HL-60 (cell line): ENCODE measurements around the gene CCDC146.

ENCODE experiments used
- POLR2AphosphoS5 ChIP-seq: IDR thresholded peaks from 2 replicates; pipeline ENCODE4 v1.6.1; 2012; ENCODE audit warnings: low read depth
- TF ChIP-seq, protein P1 (sequence below): IDR thresholded peaks from one replicate; pipeline ENCODE4 v1.5.1; 2011; ENCODE audit warnings: low read length, control low read depth, inconsistent platforms; ENCODE audit not compliant: insufficient read depth

- TF ChIP-seq, protein P1, sequence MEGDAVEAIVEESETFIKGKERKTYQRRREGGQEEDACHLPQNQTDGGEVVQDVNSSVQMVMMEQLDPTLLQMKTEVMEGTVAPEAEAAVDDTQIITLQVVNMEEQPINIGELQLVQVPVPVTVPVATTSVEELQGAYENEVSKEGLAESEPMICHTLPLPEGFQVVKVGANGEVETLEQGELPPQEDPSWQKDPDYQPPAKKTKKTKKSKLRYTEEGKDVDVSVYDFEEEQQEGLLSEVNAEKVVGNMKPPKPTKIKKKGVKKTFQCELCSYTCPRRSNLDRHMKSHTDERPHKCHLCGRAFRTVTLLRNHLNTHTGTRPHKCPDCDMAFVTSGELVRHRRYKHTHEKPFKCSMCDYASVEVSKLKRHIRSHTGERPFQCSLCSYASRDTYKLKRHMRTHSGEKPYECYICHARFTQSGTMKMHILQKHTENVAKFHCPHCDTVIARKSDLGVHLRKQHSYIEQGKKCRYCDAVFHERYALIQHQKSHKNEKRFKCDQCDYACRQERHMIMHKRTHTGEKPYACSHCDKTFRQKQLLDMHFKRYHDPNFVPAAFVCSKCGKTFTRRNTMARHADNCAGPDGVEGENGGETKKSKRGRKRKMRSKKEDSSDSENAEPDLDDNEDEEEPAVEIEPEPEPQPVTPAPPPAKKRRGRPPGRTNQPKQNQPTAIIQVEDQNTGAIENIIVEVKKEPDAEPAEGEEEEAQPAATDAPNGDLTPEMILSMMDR: no peak
- no peak for TF ChIP-seq POLR2AphosphoS5
Observed at GRCh38 chr7:77185866-77186265, 63.5 kb downstream of the CCDC146 start.
